Osteocyte (in vitro differentiated cells): Measurements from ENCODE around the gene PLCB1. TPM values are rescaled to one million over a fixed set of nuclear protein-coding genes. Genes with fewer than 3 reads are reported as not detected.
A peak's percentile ranks its signal among the peaks of the same experiment; 100 is the strongest.
"Not testable (repeated sequence)": the region's sequence is repeated elsewhere in the genome, so short reads cannot be mapped to it uniquely, and the experiment has no call there.

Experiments
- DNase-seq: peaks from one replicate; pipeline ENCODE4 v3.0.0; 2021; ENCODE audit warnings: mixed read lengths; ENCODE audit not compliant: unreplicated experiment; ENCODE audit errors: extremely low spot score
- H3K27ac Mint-ChIP-seq: one replicate; pipeline ENCODE4 v1.8.0; 2021; ENCODE audit warnings: mild to moderate bottlenecking, mixed read lengths; ENCODE audit not compliant: unreplicated experiment
- H3K27me3 Mint-ChIP-seq: one replicate; pipeline ENCODE4 v1.8.0; 2021; ENCODE audit warnings: mixed read lengths; ENCODE audit not compliant: unreplicated experiment
- H3K36me3 Mint-ChIP-seq: one replicate; pipeline ENCODE4 v1.8.0; 2021; ENCODE audit warnings: mixed read lengths; ENCODE audit not compliant: unreplicated experiment
- H3K4me1 Mint-ChIP-seq: one replicate; pipeline ENCODE4 v1.8.0; 2021; ENCODE audit warnings: mixed read lengths; ENCODE audit not compliant: unreplicated experiment
- H3K4me3 Mint-ChIP-seq: one replicate; pipeline ENCODE4 v1.8.0; 2021; ENCODE audit warnings: mild to moderate bottlenecking, moderate library complexity, mixed read lengths; ENCODE audit not compliant: unreplicated experiment
- H3K9me3 Mint-ChIP-seq: one replicate; pipeline ENCODE4 v1.8.0; 2021; ENCODE audit warnings: mixed read lengths; ENCODE audit not compliant: unreplicated experiment
- total RNA-seq: library from RNA; stranded (reverse); gene quantifications from 2 replicates; pipeline ENCODE4 v1.2.1, GENCODE V29; 2021
- TF ChIP-seq, protein P1 (sequence below): fragments of 200-600 bp; sonication (generic); IDR thresholded peaks from 2 replicates; pipeline ENCODE4 v1.5.0; 2021; ENCODE audit warnings: antibody characterized with exemption, mild to moderate bottlenecking, moderate library complexity

PLCB1 gene
- total RNA-seq, 1 donor from 2014 or later, result 33.3 TPM

DNA sequence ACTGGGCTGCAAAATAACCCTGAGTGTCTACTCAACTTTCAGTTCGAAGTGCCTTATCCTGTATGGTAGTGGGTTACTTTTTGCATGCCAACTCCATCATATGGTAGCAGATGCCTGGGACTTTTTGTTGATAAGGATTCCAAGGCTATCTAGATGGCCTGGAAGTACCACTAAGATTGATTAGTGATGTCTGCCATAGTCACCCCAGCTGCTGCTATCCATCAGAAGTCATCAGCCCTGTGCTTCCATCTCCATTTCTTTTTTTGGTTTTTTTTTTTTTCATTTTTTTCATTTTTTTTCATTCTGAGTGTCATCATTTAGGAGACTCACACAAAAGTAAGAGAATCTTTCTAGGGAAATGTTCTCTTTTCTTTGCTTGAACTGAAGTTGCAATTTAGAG is 719.4 kb downstream of the PLCB1 start:
- Mint-ChIP-seq H3K9me3 (no peaks in the 10 kb centered on the region), H3K4me3 (no peak overlapping the region), H3K27me3 (no peaks in the 10 kb centered on the region), H3K27ac (no peak overlapping the region), H3K36me3 (no peaks in the 10 kb centered on the region), H3K4me1 (no peaks in the 10 kb centered on the region)
- DNase-seq, result no peak
- TF ChIP-seq, protein P1, sequence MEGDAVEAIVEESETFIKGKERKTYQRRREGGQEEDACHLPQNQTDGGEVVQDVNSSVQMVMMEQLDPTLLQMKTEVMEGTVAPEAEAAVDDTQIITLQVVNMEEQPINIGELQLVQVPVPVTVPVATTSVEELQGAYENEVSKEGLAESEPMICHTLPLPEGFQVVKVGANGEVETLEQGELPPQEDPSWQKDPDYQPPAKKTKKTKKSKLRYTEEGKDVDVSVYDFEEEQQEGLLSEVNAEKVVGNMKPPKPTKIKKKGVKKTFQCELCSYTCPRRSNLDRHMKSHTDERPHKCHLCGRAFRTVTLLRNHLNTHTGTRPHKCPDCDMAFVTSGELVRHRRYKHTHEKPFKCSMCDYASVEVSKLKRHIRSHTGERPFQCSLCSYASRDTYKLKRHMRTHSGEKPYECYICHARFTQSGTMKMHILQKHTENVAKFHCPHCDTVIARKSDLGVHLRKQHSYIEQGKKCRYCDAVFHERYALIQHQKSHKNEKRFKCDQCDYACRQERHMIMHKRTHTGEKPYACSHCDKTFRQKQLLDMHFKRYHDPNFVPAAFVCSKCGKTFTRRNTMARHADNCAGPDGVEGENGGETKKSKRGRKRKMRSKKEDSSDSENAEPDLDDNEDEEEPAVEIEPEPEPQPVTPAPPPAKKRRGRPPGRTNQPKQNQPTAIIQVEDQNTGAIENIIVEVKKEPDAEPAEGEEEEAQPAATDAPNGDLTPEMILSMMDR, result no peak

DNA sequence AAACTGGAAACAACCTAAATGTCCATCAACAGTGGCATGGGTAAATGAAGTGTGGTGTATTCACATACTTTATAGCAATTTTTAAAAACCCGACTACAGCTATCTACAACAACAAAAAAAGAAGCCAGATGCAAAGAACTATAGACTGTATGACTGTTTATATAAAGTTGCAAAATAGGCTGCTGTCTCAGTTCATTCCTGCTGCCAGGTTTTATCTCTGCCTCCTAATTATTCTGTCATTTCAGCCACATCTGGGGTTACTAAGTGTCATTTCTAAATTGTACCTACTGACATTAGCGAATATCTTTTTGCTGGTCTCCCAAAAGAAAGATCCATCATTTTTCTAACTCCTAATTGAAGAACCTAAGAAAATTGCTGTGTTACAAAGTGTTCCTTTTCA is 719.9 kb downstream of the PLCB1 start:
- not testable (repeated sequence) for H3K4me1 Mint-ChIP-seq, H3K27me3 Mint-ChIP-seq, H3K9me3 Mint-ChIP-seq, DNase-seq, H3K36me3 Mint-ChIP-seq, H3K27ac Mint-ChIP-seq, H3K4me3 Mint-ChIP-seq

DNA sequence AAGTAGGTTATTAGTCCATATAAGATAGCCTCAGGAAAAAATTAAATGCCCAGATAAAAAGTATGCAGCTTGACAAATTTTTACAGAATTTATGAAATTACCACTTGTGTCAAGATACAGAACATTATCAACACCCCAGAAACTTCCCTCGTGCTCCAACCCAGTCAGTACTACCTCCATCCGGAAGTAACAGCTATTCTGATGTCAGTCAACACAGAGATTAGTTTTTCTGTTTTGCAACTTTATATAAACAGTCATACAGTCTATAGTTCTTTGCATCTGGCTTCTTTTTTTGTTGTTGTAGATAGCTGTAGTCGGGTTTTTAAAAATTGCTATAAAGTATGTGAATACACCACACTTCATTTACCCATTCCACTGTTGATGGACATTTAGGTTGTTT is 721.1 kb downstream of the PLCB1 start:
- H3K9me3 Mint-ChIP-seq, H3K36me3 Mint-ChIP-seq, H3K4me1 Mint-ChIP-seq, H3K4me3 Mint-ChIP-seq, H3K27ac Mint-ChIP-seq, H3K27me3 Mint-ChIP-seq, DNase-seq: not testable (repeated sequence)

DNA sequence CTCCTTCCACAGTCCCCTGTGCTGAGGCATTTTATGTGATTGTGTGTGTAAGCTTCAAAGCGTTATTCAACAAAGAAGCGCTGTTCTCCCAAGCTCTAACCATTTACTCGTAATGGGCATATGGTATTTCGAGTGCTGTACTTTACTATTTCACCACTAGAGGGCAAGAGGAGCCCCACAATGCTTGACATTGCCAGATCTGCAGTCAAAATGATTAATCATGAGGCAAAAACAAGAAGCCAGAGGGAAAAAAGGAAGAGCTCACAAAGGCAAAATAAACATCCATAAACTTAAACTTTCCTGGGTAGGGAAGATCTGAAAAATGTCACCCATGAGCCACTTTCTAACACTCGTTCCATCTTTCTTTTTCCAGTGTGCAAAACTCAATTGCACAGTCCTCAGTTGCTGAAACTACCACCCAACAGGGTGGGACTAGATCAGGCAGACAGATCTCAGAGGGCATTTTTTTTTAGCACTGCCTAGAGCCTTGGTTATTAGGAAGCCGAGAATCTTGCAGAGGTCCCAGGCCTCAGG is 721.8 kb downstream of the PLCB1 start:
- Mint-ChIP-seq H3K9me3 (no peaks in the 10 kb centered on the region), H3K4me3 (no peak overlapping the region), H3K27ac (no peak overlapping the region), H3K4me1 (peaks cover 15% of the 10 kb centered on the region), H3K27me3 (no peaks in the 10 kb centered on the region), H3K36me3 (no peaks in the 10 kb centered on the region)
- TF ChIP-seq, protein P1, result peak; percentile 86
- no peak for DNase-seq

DNA sequence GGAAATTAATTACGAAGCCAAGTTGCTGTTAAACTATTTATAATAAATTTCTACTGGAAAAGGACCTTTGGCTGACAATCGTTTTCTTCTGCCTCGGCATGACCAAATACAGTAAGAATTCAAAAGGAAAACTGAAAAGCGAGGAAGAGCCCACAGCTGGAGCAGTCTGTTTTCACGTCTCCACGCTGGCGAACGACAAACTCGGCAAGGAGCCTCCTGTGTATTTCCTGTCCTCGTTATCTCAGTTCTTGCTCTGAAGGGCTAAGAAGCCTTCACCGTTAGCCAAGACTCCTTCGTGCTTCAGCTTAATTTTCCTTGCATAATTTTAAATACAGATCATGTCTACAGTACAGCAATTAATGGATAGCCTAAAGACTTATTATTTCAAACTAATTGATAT is 722.5 kb downstream of the PLCB1 start:
- TF ChIP-seq, protein P1, result no peak
- no peak for DNase-seq
- peaks cover 19% of the 10 kb centered on the region for H3K4me1 Mint-ChIP-seq
- H3K27me3 Mint-ChIP-seq, result no peaks in the 10 kb centered on the region
- H3K9me3 Mint-ChIP-seq, result no peaks in the 10 kb centered on the region
- H3K27ac Mint-ChIP-seq, result no peak overlapping the region
- peak overlapping the region; percentile 49 for H3K4me3 Mint-ChIP-seq
- H3K36me3 Mint-ChIP-seq, result no peaks in the 10 kb centered on the region

DNA sequence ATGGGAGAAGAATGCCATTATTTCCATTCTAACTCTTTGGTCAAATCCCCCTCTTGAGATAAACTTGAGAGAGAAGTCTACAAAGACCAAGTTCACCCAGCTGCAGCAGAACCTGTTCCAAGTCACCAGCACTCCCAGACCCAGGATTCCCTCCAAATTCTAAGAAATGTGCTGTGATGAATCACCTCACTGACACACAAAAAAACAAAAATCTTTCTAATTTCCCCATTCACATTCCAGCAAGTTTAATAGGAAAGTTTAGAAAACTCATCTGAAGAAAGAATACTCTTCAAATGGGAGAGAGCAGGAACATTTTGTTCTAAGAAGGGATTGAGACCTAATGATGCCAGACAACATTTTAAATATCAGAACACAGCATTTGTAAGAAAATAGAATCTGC is 723.2 kb downstream of the PLCB1 start:
- TF ChIP-seq, protein P1, result no peak
- Mint-ChIP-seq H3K9me3 (no peaks in the 10 kb centered on the region), H3K27ac (peak overlapping the region; percentile 21), H3K4me3 (no peak overlapping the region), H3K4me1 (peaks cover 27% of the 10 kb centered on the region), H3K36me3 (no peaks in the 10 kb centered on the region), H3K27me3 (no peaks in the 10 kb centered on the region)
- DNase-seq, result no peak
